Testis (tissue), 3 donors: ENCODE measurements around the gene NRCAM. TPM values are rescaled to one million over a fixed set of nuclear protein-coding genes. Genes with fewer than 3 reads are reported as not detected.

Experiments used
- DNase-seq: peaks from one replicate; pipeline ENCODE4 v3.0.0-alpha.2; 2019
- H3K27ac ChIP-seq, 2 donors: fragments of 200-600 bp; sonication (generic); one replicate each; pipeline ENCODE4 v1.5.1; 2019
- H3K27me3 ChIP-seq: fragments of 200-600 bp; sonication (generic); one replicate; pipeline ENCODE4 v1.5.1; 2019
- H3K36me3 ChIP-seq: fragments of 200-600 bp; sonication (generic); one replicate; pipeline ENCODE4 v1.5.1; 2017; ENCODE audit warnings: low read depth; ENCODE audit errors: missing control alignments
- H3K4me1 ChIP-seq: fragments of 200-600 bp; sonication (generic); one replicate; pipeline ENCODE4 v1.5.1; 2019
- H3K4me3 ChIP-seq, 2 donors: fragments of 200-600 bp; sonication (generic); one replicate each; pipeline ENCODE4 v1.5.1; 2017 to 2019
- H3K9me3 ChIP-seq: fragments of 200-600 bp; sonication (generic); one replicate; pipeline ENCODE4 v1.5.1; 2017
- POLR2A ChIP-seq: fragments of 450-650 bp; IDR thresholded peaks from one replicate; pipeline ENCODE4 v1.6.1; 2017; ENCODE audit warnings: antibody characterized with exemption, mild to moderate bottlenecking, moderate library complexity
- WGBS, 2 donors: methylation state at CpG; one replicate each; pipeline ENCODE4 v1.1.5; 2018; 5-methylcytosine and 5-hydroxymethylcytosine counted together
- intact Hi-C: fragments of 100-400 bp; cut with DNase I; formaldehyde crosslinking; loops from one replicate; pipeline ENCODE4 v1.15.1; 2023; ENCODE audit warnings: low total_unique reads
- polyA plus RNA-seq: library from polyadenylated mRNA; stranded (reverse); fragments of 350-450 nt; fragmentation: Illumina TruSeq; extraction: RNeasy Lipid Tissue Mini Kit (QIAGEN cat#74804); gene quantifications from one replicate; pipeline ENCODE4 v1.2.3, GENCODE V29; 2014; ENCODE audit warnings: low read depth, low replicate concordance; ENCODE audit not compliant: insufficient read depth
- total RNA-seq, 2 donors: library from RNA; depleted of rRNA; stranded (reverse); fragments of >200 nt; gene quantifications; one replicate each; pipeline ENCODE4 v1.2.3, GENCODE V29; 2016
- TF ChIP-seq, protein P1 (sequence below), 3 experiments: fragments of 450-650 bp in 2 of 3; fragments of 200-600 bp in 1 of 3; sonication (generic) in 1 of 3; IDR thresholded peaks; one replicate each; pipeline ENCODE4 v1.5.1; 2016 to 2019; ENCODE audit warnings: antibody characterized with exemption in 3 of 3, mild to moderate bottlenecking in 2 of 3, moderate library complexity in 1 of 3

Gene NRCAM
- total and polyA plus RNA-seq, 3 donors from 2014 or later = 7.4 to 11.4 (median 7.6) TPM

DNA sequence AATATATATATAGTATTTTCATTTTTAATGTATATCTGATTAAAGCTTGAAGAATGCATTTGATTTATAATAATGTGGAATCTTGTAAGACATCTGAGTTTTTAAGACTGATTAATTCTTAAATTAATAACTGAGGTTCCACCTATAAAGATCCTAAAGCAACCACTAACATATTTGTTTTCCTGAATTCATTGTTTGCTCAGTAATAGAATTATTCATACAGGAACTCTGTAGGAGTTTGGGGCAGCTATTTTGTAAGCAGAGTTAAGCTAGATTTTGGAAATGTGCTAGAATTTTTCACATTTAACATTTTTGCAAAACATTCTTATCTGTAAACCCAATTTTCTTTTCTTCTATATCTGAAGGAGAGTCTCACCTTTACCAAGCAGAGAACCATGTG is 88.9 kb downstream of the NRCAM start:
- intact Hi-C loops = no loop called here
- TF ChIP-seq POLR2A = no peak
- TF ChIP-seq, protein P1, sequence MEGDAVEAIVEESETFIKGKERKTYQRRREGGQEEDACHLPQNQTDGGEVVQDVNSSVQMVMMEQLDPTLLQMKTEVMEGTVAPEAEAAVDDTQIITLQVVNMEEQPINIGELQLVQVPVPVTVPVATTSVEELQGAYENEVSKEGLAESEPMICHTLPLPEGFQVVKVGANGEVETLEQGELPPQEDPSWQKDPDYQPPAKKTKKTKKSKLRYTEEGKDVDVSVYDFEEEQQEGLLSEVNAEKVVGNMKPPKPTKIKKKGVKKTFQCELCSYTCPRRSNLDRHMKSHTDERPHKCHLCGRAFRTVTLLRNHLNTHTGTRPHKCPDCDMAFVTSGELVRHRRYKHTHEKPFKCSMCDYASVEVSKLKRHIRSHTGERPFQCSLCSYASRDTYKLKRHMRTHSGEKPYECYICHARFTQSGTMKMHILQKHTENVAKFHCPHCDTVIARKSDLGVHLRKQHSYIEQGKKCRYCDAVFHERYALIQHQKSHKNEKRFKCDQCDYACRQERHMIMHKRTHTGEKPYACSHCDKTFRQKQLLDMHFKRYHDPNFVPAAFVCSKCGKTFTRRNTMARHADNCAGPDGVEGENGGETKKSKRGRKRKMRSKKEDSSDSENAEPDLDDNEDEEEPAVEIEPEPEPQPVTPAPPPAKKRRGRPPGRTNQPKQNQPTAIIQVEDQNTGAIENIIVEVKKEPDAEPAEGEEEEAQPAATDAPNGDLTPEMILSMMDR (IDR thresholded peaks at IDR 0.05) = no peak
- Histone ChIP-seq H3K27me3 (no peaks in the 10 kb centered on the region), H3K36me3 (no peaks in the 10 kb centered on the region), H3K4me1 (no peaks in the 10 kb centered on the region), H3K27ac (no peak overlapping the region), H3K4me3 (no peak overlapping the region), H3K9me3 (no peaks in the 10 kb centered on the region)
- no peak for DNase-seq

- DNase-seq = no peak
- H3K4me3 ChIP-seq = no peak overlapping the region
- intact Hi-C loops = no loop called here
- no peaks in the 10 kb centered on the region for H3K4me1 ChIP-seq
- H3K27ac ChIP-seq = no peak overlapping the region
- TF ChIP-seq POLR2A = no peak
- TF ChIP-seq, protein P1 (IDR thresholded peaks at IDR 0.05) = no peak
- no peaks in the 10 kb centered on the region for H3K36me3 ChIP-seq
- H3K9me3 ChIP-seq = no peaks in the 10 kb centered on the region
- no peaks in the 10 kb centered on the region for H3K27me3 ChIP-seq
Observed at GRCh38 chr7:108363659-108364058, 92.6 kb downstream of the NRCAM start.

DNA sequence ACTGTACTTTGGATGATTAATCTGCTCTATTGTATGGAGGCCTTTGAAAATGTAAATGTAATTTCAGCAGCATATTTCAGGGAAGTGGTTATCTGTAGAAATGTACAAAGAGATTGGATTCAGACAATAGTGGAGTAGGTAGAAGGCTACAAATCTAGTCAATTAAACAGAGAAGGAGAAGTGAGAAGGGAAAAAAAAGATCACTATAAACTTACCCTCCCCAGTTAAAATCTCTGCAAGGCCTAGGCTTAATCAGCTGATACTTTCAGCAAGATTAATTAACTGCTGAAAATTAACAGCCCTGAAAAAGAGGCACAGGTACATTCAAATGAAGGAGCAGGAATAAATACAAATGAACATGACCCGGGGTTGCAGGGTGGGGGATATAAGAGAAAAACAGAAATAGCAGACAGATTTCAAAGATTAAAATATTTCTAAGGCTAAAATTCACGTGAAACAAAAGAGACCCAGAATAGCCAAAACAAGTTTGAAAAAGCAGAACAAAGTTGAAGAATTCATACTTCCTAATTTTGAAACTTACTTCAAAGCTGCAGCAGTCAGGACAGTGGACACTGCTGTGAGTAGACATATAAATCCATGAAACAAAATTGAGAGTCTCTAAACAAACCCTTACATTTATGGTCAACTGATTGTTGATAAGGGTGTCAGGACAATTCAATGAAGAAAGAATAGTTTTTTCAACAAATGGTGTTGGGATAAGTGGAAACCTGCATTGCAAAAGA is 96.0 kb downstream of the NRCAM start:
- Histone ChIP-seq H3K36me3 (no peaks in the 10 kb centered on the region), H3K27me3 (no peaks in the 10 kb centered on the region), H3K27ac (no peak overlapping the region), H3K4me1 (no peaks in the 10 kb centered on the region), H3K9me3 (no peaks in the 10 kb centered on the region), H3K4me3 (no peak overlapping the region)
- intact Hi-C loops = no loop called here
- WGBS, 2 donors = 82 to 87% methylated on average over 2 of the region's 2 CpGs
- no peak for TF ChIP-seq POLR2A
- TF ChIP-seq, protein P1 (IDR thresholded peaks at IDR 0.05) = no peak
- DNase-seq = no peak

- intact Hi-C loops = no loop called here
- no peak for DNase-seq
- Histone ChIP-seq H3K36me3 (no peaks in the 10 kb centered on the region), H3K9me3 (no peaks in the 10 kb centered on the region), H3K4me1 (no peaks in the 10 kb centered on the region), H3K4me3 (no peak overlapping the region), H3K27me3 (no peaks in the 10 kb centered on the region), H3K27ac (no peak overlapping the region)
- TF ChIP-seq POLR2A = no peak
- TF ChIP-seq, protein P1 (IDR thresholded peaks at IDR 0.05) = no peak
- 55 to 58% methylated on average over 4 of the region's 4 CpGs for WGBS, 2 donors
Observed at GRCh38 chr7:108358553-108358952, 97.7 kb downstream of the NRCAM start.

- TF ChIP-seq, protein P1 (IDR thresholded peaks at IDR 0.05) = no peak
- no peak for TF ChIP-seq POLR2A
- Histone ChIP-seq H3K9me3 (no peaks in the 10 kb centered on the region), H3K4me1 (no peaks in the 10 kb centered on the region), H3K4me3 (no peak overlapping the region), H3K27me3 (no peaks in the 10 kb centered on the region), H3K27ac (no peak overlapping the region), H3K36me3 (no peaks in the 10 kb centered on the region)
- intact Hi-C loops = no loop called here
- no peak for DNase-seq
Observed at GRCh38 chr7:108351729-108352131, 104.5 kb downstream of the NRCAM start.
